H1 (cell line): ENCODE results near the gene FGF1. TPM values are rescaled to one million over a fixed set of nuclear protein-coding genes. Genes with fewer than 3 reads are reported as not detected.

Source experiments
- CTCF ChIA-PET: fragments of 300-600 bp; sonication (Branson Sonifier 250); formaldehyde crosslinking; loops from one replicate; lab custom pipeline; 2021; ENCODE audit not compliant: partially characterized antibody; lab: Charles Lee
- POLR2A ChIA-PET: fragments of 300-600 bp; sonication (Branson Sonifier 250); formaldehyde crosslinking; loops from one replicate; lab custom pipeline; 2021; ENCODE audit warnings: inconsistent platforms; ENCODE audit not compliant: partially characterized antibody; lab: Charles Lee
- DNase-seq, 2 experiments: peaks; one replicate each; pipeline versions ENCODE4 v3.0.0 to v3.0.0-alpha.2; 2010 to 2022; ENCODE audit warnings: low spot score in 2 of 2, low read depth in 1 of 2, mixed read lengths in 1 of 2
- FAIRE-seq: peaks from 2 replicates; lab custom pipeline; 2011; peaks lifted over from hg19 to GRCh38; lab: Jason Lieb, UNC
- H2AFZ ChIP-seq: 2 replicates; pipeline ENCODE4 v1.8.1; 2012; ENCODE audit warnings: low read length, inconsistent platforms
- H2AK5ac ChIP-seq: 2 replicates; pipeline ENCODE4 v1.6.1; 2013; ENCODE audit warnings: low read depth, low read length
- H2BK120ac ChIP-seq: replicated peaks from 2 replicates; pipeline ENCODE3; 2013; ENCODE audit warnings: low read depth, low read length, inconsistent platforms
- H2BK12ac ChIP-seq: 2 replicates; pipeline ENCODE4 v1.6.1; 2013; ENCODE audit warnings: low read depth, low read length
- H2BK15ac ChIP-seq: 2 replicates; pipeline ENCODE4 v1.6.1; 2013; ENCODE audit warnings: low read length
- H2BK20ac ChIP-seq: 2 replicates; pipeline ENCODE4 v1.6.1; 2013; ENCODE audit warnings: low read length
- H2BK5ac ChIP-seq: 2 replicates; pipeline ENCODE4 v1.6.1; 2013; ENCODE audit warnings: low read depth, low read length
- H3K14ac ChIP-seq: 2 replicates; pipeline ENCODE4 v1.6.1; 2013; ENCODE audit warnings: inconsistent platforms; ENCODE audit not compliant: insufficient read length
- H3K18ac ChIP-seq: 2 replicates; pipeline ENCODE4 v1.6.1; 2013; ENCODE audit warnings: low read length; ENCODE audit errors: extremely low read depth
- H3K23ac ChIP-seq: 2 replicates; pipeline ENCODE4 v1.6.1; 2013; ENCODE audit warnings: inconsistent platforms; ENCODE audit not compliant: insufficient read length
- H3K23me2 ChIP-seq: 2 replicates; pipeline ENCODE4 v1.6.1; 2013; ENCODE audit warnings: low read depth, low read length
- H3K27ac ChIP-seq: 2 replicates; pipeline ENCODE4 v1.6.1; 2011; ENCODE audit warnings: low read depth, low read length, inconsistent platforms
- H3K27me3 ChIP-seq, 4 experiments: replicated peaks in 1 of 4; 1 replicate in 1 of 4; 2 replicates in 3 of 4; pipeline versions ENCODE4 v1.6.1 to v1.8.1; 2011 to 2013; ENCODE audit warnings: low read length in 3 of 4, mild to moderate bottlenecking in 3 of 4, inconsistent platforms in 2 of 4, mixed read lengths in 2 of 4, moderate library complexity in 1 of 4; ENCODE audit not compliant: control insufficient read depth in 3 of 4, insufficient read depth in 3 of 4; ENCODE audit errors: extremely low read depth in 1 of 4
- H3K36me3 ChIP-seq, 4 experiments: 2 replicates each; pipeline versions ENCODE4 v1.6.1 to v1.8.1; 2011 to 2013; ENCODE audit warnings: mild to moderate bottlenecking in 4 of 4, low read length in 3 of 4, moderate library complexity in 2 of 4, control low read depth in 1 of 4, inconsistent platforms in 1 of 4; ENCODE audit not compliant: insufficient read depth in 4 of 4, control insufficient read depth in 2 of 4
- H3K4ac ChIP-seq: replicated peaks from 2 replicates; pipeline ENCODE3; 2013; ENCODE audit warnings: low read length, low read depth, mixed read lengths, inconsistent platforms; ENCODE audit not compliant: insufficient read length
- H3K4me1 ChIP-seq, 4 experiments: replicated peaks in 1 of 4; 1 replicate in 1 of 4; 2 replicates in 3 of 4; pipeline versions ENCODE4 v1.6.1 to v1.8.1; 2011 to 2013; ENCODE audit warnings: low read length in 3 of 4, inconsistent platforms in 2 of 4, mixed read lengths in 1 of 4; ENCODE audit not compliant: insufficient read depth in 4 of 4, control insufficient read depth in 3 of 4
- H3K4me2 ChIP-seq, 2 experiments: 2 replicates each; pipeline versions ENCODE4 v1.6.1 to v1.8.1; 2011 to 2013; ENCODE audit warnings: low read depth in 2 of 2, low read length in 2 of 2, control low read depth in 1 of 2, inconsistent platforms in 1 of 2, mild to moderate bottlenecking in 1 of 2; ENCODE audit not compliant: insufficient read depth in 1 of 2
- H3K4me3 ChIP-seq, 4 experiments: fragments of 200-600, 300-600 bp in 1 of 4; sonication (generic), shearing (Covaris generic), sonication (Bioruptor Twin) in 1 of 4; 2 replicates each; pipeline versions ENCODE4 v1.5.1 to v1.8.1; 2011 to 2016; ENCODE audit warnings: low read length in 4 of 4, low read depth in 3 of 4, control low read depth in 2 of 4, inconsistent platforms in 2 of 4, mild to moderate bottlenecking in 2 of 4, mixed read lengths in 1 of 4, moderate library complexity in 1 of 4; ENCODE audit not compliant: insufficient read depth in 2 of 4; ENCODE audit errors: extremely low read depth in 1 of 4
- H3K56ac ChIP-seq: replicated peaks from 2 replicates; pipeline ENCODE3; 2013; ENCODE audit warnings: low read depth, mild to moderate bottlenecking, mixed read lengths, low read length, inconsistent platforms; ENCODE audit not compliant: insufficient read length
- H3K79me1 ChIP-seq: 2 replicates; pipeline ENCODE4 v1.6.1; 2013; ENCODE audit warnings: low read depth, low read length, control low read depth
- H3K79me2 ChIP-seq, 2 experiments: 2 replicates each; pipeline versions ENCODE4 v1.6.1 to v1.8.1; 2012 to 2013; ENCODE audit warnings: low read length in 2 of 2, mild to moderate bottlenecking in 2 of 2, inconsistent platforms in 1 of 2; ENCODE audit not compliant: insufficient read depth in 2 of 2, control insufficient read depth in 1 of 2
- H3K9ac ChIP-seq, 4 experiments: replicated peaks in 1 of 4; 1 replicate in 1 of 4; 2 replicates in 3 of 4; pipeline versions ENCODE4 v1.6.1 to v1.8.1; 2011 to 2013; ENCODE audit warnings: low read depth in 3 of 4, low read length in 3 of 4, control low read depth in 2 of 4, mild to moderate bottlenecking in 2 of 4, moderate library complexity in 2 of 4, inconsistent platforms in 1 of 4; ENCODE audit errors: extremely low read depth in 1 of 4
- H3K9me3 ChIP-seq, 2 experiments: 2 replicates each; pipeline versions ENCODE4 v1.6.1 to v1.8.1; 2012 to 2013; ENCODE audit warnings: mild to moderate bottlenecking in 2 of 2, moderate library complexity in 2 of 2, control low read depth in 1 of 2, inconsistent platforms in 1 of 2, low read depth in 1 of 2, low read length in 1 of 2, mixed read lengths in 1 of 2; ENCODE audit not compliant: insufficient read depth in 2 of 2
- H4K20me1 ChIP-seq, 2 experiments: replicated peaks in 1 of 2; 2 replicates each; pipeline versions ENCODE3 to v1.8.1; 2011 to 2013; ENCODE audit warnings: inconsistent platforms in 2 of 2, low read length in 2 of 2, mild to moderate bottlenecking in 1 of 2; ENCODE audit not compliant: insufficient read depth in 2 of 2, control insufficient read depth in 1 of 2
- H4K5ac ChIP-seq: 2 replicates; pipeline ENCODE4 v1.6.1; 2013; ENCODE audit warnings: low read length, low read depth, mixed read lengths, inconsistent platforms; ENCODE audit not compliant: insufficient read length
- H4K8ac ChIP-seq: 2 replicates; pipeline ENCODE4 v1.8.0; 2013; ENCODE audit warnings: mild to moderate bottlenecking, moderate library complexity, low read length, inconsistent platforms; ENCODE audit not compliant: insufficient read depth; ENCODE audit errors: extremely low read depth
- H4K91ac ChIP-seq: replicated peaks from 2 replicates; pipeline ENCODE3; 2013; ENCODE audit warnings: low read length, mixed read lengths, inconsistent platforms; ENCODE audit not compliant: insufficient read length
- GABPA ChIP-seq: IDR thresholded peaks from 2 replicates; pipeline ENCODE4 v1.6.1; 2011; ENCODE audit warnings: mild to moderate bottlenecking, low read length, moderate library complexity, borderline replicate concordance; ENCODE audit not compliant: insufficient read depth
- KDM1A ChIP-seq: fragments of 200-600, 300-600 bp; sonication (generic); IDR thresholded peaks from 2 replicates; pipeline ENCODE4 v1.7.1; 2016; ENCODE audit warnings: mild to moderate bottlenecking, low read length, borderline replicate concordance
- PHF8 ChIP-seq: fragments of 200-600 bp; sonication (generic); conservative IDR thresholded peaks from 2 replicates; pipeline ENCODE4 v1.7.1; 2012; ENCODE audit warnings: low read depth, mild to moderate bottlenecking, inconsistent platforms, low read length, moderate library complexity
- TAF1 ChIP-seq: IDR thresholded peaks from 2 replicates; pipeline ENCODE4 v1.6.1; 2011; ENCODE audit warnings: mild to moderate bottlenecking, low read depth, low read length
- WGBS, 2 experiments: shearing (Covaris generic) in 1 of 2; methylation state at CpG; one replicate each; pipeline versions ENCODE4 v1.1.6 to v1.1.7; 2013 to 2015; ENCODE audit warnings: low lambda C conversion rate in 2 of 2, mixed read lengths in 2 of 2, inconsistent platforms in 1 of 2, low coverage in 1 of 2, missing lambda C conversion rate in 1 of 2; ENCODE audit not compliant: insufficient replicate concordance in 2 of 2, insufficient coverage in 1 of 2, insufficient read length in 1 of 2; ENCODE audit errors: extremely low coverage in 1 of 2, missing lambda C conversion rate in 1 of 2; 5-methylcytosine and 5-hydroxymethylcytosine counted together
- polyA plus RNA-seq, 7 experiments: library from polyadenylated mRNA; depleted of rRNA in 3 of 7; stranded (reverse) in 5 of 7; unstranded in 2 of 7; fragments of >200 nt in 5 of 7; fragments of 200-250 nt in 2 of 7; gene quantifications; 1 replicate in 5 of 7; 2 replicates in 1 of 7; 4 replicates in 1 of 7; pipeline versions ENCODE4 v1.2.1 to v1.2.3, GENCODE V29; 2011 to 2013; ENCODE audit warnings: missing spikeins in 2 of 7, mixed read lengths in 2 of 7
- total RNA-seq: library from RNA; stranded (reverse); fragmentation: NEBNext Ultra II Directional; extraction: Animal tissue kit (Norgen Biotek cat#: 25700); gene quantifications from 2 replicates; pipeline ENCODE4 v1.2.1, GENCODE V29; 2021

Gene FGF1
- total and polyA plus RNA-seq, 2 of the 8 experiments (the other 6 are each of a cell fraction or from before 2014, with no cell fraction given), result 0.30 to 0.50 TPM

- H2BK15ac ChIP-seq, result no peak overlapping the region
- no peak overlapping the region for H3K23ac ChIP-seq
- H2BK12ac ChIP-seq, result no peak overlapping the region
- H3K23me2 ChIP-seq, result no peaks in the 10 kb centered on the region
- no peak overlapping the region for H3K9ac ChIP-seq
- no peaks in the 10 kb centered on the region for H3K79me2 ChIP-seq
- H3K36me3 ChIP-seq, result no peaks in the 10 kb centered on the region
- WGBS, 2 experiments, result 96% methylated on average over 4 of the region's 4 CpGs; no CpG with 5 or more reads in 1 of the 2 experiments
- H3K4me1 ChIP-seq, result no peaks in the 10 kb centered on the region
- no peak overlapping the region for H2AK5ac ChIP-seq
- H4K8ac ChIP-seq, result no peak overlapping the region
- DNase-seq, result no peak
- H4K5ac ChIP-seq, result no peak overlapping the region
- H2BK120ac ChIP-seq, result no peak overlapping the region
- ChIA-PET CTCF (interaction anchor here (0.8 to 1.1 kb wide), 5 partner anchors 13 to 344 kb away, joined by 3 to 4 read pairs (median 3); no protein-coding TSS in a partner anchor), POLR2A (no interaction called here)
- no peak overlapping the region for H3K18ac ChIP-seq
- H3K4ac ChIP-seq, result no peak overlapping the region
- H4K91ac ChIP-seq, result no peak overlapping the region
- H3K27ac ChIP-seq, result no peak overlapping the region
- H3K27me3 ChIP-seq, result no peaks in the 10 kb centered on the region
- H3K79me1 ChIP-seq, result no peaks in the 10 kb centered on the region
- no peak overlapping the region for H2BK20ac ChIP-seq
- no peaks in the 10 kb centered on the region for H3K9me3 ChIP-seq
- no peak for FAIRE-seq
- no peak overlapping the region for H3K14ac ChIP-seq
- no peak overlapping the region for H2BK5ac ChIP-seq
- H3K4me2 ChIP-seq, result no peak overlapping the region
- no peak overlapping the region for H3K56ac ChIP-seq
- no peaks in the 10 kb centered on the region for H4K20me1 ChIP-seq
- H3K4me3 ChIP-seq, result no peak overlapping the region
- H2AFZ ChIP-seq, result no peak overlapping the region
- TF ChIP-seq PHF8, result no peak
- no peak for TF ChIP-seq KDM1A
- no peak for TF ChIP-seq TAF1
- no peak for TF ChIP-seq GABPA
Measured at GRCh38 chr5:142572006-142572405, 113.9 kb downstream of the FGF1 start.
